ENCODE measurements around the gene RC3H2.

DNA sequence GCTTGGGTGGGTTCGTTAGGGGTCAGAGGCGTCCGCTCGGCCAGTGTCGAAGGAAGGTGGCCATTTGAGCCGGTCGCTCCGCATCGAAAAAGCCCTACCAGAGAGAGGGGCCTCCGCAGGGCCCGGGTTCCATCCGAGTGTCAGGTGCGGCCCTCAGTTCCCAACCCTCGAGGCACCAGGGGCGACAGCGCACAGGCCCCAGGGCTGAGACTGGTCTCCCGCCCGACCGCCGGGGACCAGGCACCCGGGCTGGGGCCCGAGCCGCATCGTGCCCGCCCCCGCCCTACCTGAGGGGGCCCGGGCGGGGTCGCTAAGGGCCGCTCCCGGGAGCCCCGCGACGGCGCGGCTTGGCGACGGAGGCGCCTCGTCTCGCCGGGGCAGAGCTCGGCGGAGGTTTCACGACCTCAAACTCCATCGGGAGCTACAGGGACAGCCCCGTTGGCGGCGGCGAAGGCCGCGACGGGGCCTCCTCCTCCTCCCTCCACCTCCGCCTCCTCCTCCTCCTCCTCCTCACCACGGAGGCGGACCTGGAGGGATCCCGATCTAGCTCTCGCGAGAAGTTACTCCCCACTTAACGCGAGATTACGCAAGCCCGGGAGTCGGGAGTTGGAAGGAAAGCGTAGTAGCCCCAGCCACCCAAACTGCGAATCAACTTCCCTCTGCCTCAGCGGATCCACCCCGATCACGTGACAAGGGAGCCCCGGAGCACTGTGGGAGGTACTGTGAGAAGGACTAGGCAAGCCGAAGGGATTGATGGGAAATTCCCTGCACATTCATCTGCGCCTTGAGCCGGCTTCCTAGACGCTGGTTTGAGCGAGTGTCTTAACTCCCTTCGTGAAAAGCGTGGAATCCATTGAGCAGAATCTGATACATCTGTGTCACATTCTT, at the start of gene RC3H2:
- TF ChIP-seq, protein P1, sequence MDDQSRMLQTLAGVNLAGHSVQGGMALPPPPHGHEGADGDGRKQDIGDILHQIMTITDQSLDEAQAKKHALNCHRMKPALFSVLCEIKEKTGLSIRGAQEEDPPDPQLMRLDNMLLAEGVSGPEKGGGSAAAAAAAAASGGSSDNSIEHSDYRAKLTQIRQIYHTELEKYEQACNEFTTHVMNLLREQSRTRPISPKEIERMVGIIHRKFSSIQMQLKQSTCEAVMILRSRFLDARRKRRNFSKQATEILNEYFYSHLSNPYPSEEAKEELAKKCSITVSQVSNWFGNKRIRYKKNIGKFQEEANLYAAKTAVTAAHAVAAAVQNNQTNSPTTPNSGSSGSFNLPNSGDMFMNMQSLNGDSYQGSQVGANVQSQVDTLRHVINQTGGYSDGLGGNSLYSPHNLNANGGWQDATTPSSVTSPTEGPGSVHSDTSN (IDR thresholded peaks at IDR 0.05; ENCODE audit: insufficient replicate concordance, low read depth, low read length), result no peak
- TF ChIP-seq POLR2AphosphoS5 (IDR thresholded peaks at IDR 0.05; ENCODE audit: low read length) (peak; percentile 94), ZNF24 (IDR thresholded peaks at IDR 0.05) (0 out of 2 replicates have a peak, but pooled peaks have one; percentile 50), DPF2 (IDR thresholded peaks at IDR 0.05) (peak; percentile 86), TAF1 (IDR thresholded peaks at IDR 0.05; ENCODE audit: borderline replicate concordance, low read depth, low read length) (peak; percentile 53), POLR2AphosphoS2 (IDR thresholded peaks at IDR 0.05; ENCODE audit: low read depth, low read length) (peak; percentile 66; the same call in 1 of the 2 replicates), POLR2A (IDR thresholded peaks at IDR 0.05; ENCODE audit: low read depth, low read length) (peak; percentile 94), CBFB (IDR thresholded peaks at IDR 0.05; ENCODE audit: low read depth) (peak; percentile 95)
- TF ChIP-seq, protein P2, sequence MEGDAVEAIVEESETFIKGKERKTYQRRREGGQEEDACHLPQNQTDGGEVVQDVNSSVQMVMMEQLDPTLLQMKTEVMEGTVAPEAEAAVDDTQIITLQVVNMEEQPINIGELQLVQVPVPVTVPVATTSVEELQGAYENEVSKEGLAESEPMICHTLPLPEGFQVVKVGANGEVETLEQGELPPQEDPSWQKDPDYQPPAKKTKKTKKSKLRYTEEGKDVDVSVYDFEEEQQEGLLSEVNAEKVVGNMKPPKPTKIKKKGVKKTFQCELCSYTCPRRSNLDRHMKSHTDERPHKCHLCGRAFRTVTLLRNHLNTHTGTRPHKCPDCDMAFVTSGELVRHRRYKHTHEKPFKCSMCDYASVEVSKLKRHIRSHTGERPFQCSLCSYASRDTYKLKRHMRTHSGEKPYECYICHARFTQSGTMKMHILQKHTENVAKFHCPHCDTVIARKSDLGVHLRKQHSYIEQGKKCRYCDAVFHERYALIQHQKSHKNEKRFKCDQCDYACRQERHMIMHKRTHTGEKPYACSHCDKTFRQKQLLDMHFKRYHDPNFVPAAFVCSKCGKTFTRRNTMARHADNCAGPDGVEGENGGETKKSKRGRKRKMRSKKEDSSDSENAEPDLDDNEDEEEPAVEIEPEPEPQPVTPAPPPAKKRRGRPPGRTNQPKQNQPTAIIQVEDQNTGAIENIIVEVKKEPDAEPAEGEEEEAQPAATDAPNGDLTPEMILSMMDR (IDR thresholded peaks at IDR 0.05 in 2 of 3, conservative IDR thresholded peaks at IDR 0.05 in 1 of 3; ENCODE audit: control insufficient read depth in 2 of 3, extremely low read depth in 1 of 3, insufficient read depth in 1 of 3, low read depth in 3 of 3, low read length in 3 of 3), result no peak
- TF ChIP-seq, protein P3, sequence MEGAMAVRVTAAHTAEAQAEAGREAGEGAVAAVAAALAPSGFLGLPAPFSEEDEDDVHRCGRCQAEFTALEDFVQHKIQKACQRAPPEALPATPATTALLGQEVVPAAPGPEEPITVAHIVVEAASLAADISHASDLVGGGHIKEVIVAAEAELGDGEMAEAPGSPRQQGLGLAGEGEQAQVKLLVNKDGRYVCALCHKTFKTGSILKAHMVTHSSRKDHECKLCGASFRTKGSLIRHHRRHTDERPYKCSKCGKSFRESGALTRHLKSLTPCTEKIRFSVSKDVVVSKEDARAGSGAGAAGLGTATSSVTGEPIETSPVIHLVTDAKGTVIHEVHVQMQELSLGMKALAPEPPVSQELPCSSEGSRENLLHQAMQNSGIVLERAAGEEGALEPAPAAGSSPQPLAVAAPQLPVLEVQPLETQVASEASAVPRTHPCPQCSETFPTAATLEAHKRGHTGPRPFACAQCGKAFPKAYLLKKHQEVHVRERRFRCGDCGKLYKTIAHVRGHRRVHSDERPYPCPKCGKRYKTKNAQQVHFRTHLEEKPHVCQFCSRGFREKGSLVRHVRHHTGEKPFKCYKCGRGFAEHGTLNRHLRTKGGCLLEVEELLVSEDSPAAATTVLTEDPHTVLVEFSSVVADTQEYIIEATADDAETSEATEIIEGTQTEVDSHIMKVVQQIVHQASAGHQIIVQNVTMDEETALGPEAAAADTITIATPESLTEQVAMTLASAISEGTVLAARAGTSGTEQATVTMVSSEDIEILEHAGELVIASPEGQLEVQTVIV (IDR thresholded peaks at IDR 0.05; ENCODE audit: borderline replicate concordance, partially characterized antibody), result no peak
- TF ChIP-seq, protein P4, sequence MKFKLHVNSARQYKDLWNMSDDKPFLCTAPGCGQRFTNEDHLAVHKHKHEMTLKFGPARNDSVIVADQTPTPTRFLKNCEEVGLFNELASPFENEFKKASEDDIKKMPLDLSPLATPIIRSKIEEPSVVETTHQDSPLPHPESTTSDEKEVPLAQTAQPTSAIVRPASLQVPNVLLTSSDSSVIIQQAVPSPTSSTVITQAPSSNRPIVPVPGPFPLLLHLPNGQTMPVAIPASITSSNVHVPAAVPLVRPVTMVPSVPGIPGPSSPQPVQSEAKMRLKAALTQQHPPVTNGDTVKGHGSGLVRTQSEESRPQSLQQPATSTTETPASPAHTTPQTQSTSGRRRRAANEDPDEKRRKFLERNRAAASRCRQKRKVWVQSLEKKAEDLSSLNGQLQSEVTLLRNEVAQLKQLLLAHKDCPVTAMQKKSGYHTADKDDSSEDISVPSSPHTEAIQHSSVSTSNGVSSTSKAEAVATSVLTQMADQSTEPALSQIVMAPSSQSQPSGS (IDR thresholded peaks at IDR 0.05; ENCODE audit: low read length), result no peak
- TF ChIP-seq, protein P5, sequence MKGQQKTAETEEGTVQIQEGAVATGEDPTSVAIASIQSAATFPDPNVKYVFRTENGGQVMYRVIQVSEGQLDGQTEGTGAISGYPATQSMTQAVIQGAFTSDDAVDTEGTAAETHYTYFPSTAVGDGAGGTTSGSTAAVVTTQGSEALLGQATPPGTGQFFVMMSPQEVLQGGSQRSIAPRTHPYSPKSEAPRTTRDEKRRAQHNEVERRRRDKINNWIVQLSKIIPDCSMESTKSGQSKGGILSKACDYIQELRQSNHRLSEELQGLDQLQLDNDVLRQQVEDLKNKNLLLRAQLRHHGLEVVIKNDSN (IDR thresholded peaks at IDR 0.05; ENCODE audit: borderline replicate concordance, extremely low read length, insufficient read depth, low read depth, low read length), result peak; percentile 94
- TF ChIP-seq, protein P6, sequence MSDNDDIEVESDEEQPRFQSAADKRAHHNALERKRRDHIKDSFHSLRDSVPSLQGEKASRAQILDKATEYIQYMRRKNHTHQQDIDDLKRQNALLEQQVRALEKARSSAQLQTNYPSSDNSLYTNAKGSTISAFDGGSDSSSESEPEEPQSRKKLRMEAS (IDR thresholded peaks at IDR 0.05; ENCODE audit: low read depth, low read length), result peak; percentile 5; the same call in 1 of the 2 replicates
